NCI-H446 treated with DMSO at 0.1 percent for 48 hours (cell line): ENCODE results near the gene CRABP2.

Source experiments
- DNase-seq: peaks from one replicate; lab custom pipeline; 2025; lab: John Stamatoyannopoulos, UW

Gene CRABP2

GRCh38 chr1:156689953-156690674 is 15.3 kb downstream of the CRABP2 start:
- no peak for DNase-seq

GRCh38 chr1:156689035-156689952 is 16.1 kb downstream of the CRABP2 start:
- DNase-seq = peak; percentile 67

- DNase-seq = no peak
Observed at GRCh38 chr1:156684227-156684782, 21.1 kb downstream of the CRABP2 start.

GRCh38 chr1:156682166-156682890 is 23.1 kb downstream of the CRABP2 start:
- DNase-seq = no peak

GRCh38 chr1:156681196-156681960 is 24.0 kb downstream of the CRABP2 start:
- no peak for DNase-seq

- DNase-seq = no peak
Observed at GRCh38 chr1:156680056-156680455, 25.3 kb downstream of the CRABP2 start.

- DNase-seq = peak; percentile 43
Observed at GRCh38 chr1:156677616-156678596, 27.5 kb downstream of the CRABP2 start.

GRCh38 chr1:156676820-156677615 is 28.4 kb downstream of the CRABP2 start, which contains the start of gene NES:
TSS of gene NES (minus strand) at chr1:156677407. CDS start at chr1:156677264, 143 bp downstream.
- no peak for DNase-seq

GRCh38 chr1:156676114-156676819 is 29.1 kb downstream of the CRABP2 start:
- no peak for DNase-seq

- no peak for DNase-seq
Observed at GRCh38 chr1:156675210-156676113, 29.9 kb downstream of the CRABP2 start.

- DNase-seq = no peak
Observed at GRCh38 chr1:156673387-156674121, 31.8 kb downstream of the CRABP2 start.

- DNase-seq = no peak
Observed at GRCh38 chr1:156671804-156672203, 33.6 kb downstream of the CRABP2 start.

- DNase-seq = no peak
Observed at GRCh38 chr1:156670791-156671190, 34.6 kb downstream of the CRABP2 start.

GRCh38 chr1:156670359-156670758 is 35.0 kb downstream of the CRABP2 start:
- DNase-seq = no peak

GRCh38 chr1:156669794-156670193 is 35.6 kb downstream of the CRABP2 start:
- DNase-seq = no peak

GRCh38 chr1:156668801-156669637 is 36.4 kb downstream of the CRABP2 start:
- DNase-seq = no peak
